GM12873 (cell line): Measurements from ENCODE around the gene AGO3.

Source experiments
- TF ChIP-seq, protein P1 (sequence below): IDR thresholded peaks from 2 replicates; pipeline ENCODE4 v1.5.1; 2012; ENCODE audit warnings: low read depth, mild to moderate bottlenecking, moderate library complexity, low read length, control low read depth; ENCODE audit not compliant: insufficient read depth; ENCODE audit errors: missing control alignments

The AGO3 gene

DNA sequence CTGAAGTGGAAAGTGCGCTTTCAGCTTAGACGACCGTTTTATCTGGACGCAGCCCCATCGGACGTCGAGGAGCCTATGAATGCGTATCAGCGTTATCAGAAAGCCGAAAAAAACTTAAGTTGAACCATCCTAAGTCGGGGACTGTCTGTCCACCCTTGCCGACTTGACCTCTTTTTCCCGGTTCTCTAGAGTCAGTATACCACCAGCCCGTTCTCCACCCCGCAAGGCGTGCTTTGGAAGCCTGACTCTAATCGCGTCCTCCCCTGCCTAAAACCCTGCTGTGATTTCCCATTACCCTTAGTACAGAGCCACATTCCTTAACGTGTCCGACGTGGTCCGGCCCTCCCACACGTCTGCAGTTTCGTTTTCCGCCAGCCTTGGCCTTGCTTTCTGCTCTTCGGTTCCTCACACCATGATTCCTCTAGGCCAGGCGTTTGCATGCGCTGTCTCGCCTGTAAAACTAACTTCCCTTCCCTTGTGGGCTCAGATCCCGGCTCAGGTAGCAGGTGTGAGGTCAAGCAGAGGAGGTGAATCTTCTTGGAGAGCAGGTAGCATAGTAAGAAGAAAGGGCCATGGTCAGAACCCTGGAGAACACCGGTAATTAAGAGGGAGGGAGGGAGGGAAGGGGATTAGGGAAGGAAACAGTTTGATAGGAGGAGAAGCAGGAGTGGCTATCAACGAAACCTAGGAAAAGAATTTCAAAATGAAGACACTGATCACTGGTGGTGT lies 158.7 kb downstream of the AGO3 start:
- TF ChIP-seq, protein P1, sequence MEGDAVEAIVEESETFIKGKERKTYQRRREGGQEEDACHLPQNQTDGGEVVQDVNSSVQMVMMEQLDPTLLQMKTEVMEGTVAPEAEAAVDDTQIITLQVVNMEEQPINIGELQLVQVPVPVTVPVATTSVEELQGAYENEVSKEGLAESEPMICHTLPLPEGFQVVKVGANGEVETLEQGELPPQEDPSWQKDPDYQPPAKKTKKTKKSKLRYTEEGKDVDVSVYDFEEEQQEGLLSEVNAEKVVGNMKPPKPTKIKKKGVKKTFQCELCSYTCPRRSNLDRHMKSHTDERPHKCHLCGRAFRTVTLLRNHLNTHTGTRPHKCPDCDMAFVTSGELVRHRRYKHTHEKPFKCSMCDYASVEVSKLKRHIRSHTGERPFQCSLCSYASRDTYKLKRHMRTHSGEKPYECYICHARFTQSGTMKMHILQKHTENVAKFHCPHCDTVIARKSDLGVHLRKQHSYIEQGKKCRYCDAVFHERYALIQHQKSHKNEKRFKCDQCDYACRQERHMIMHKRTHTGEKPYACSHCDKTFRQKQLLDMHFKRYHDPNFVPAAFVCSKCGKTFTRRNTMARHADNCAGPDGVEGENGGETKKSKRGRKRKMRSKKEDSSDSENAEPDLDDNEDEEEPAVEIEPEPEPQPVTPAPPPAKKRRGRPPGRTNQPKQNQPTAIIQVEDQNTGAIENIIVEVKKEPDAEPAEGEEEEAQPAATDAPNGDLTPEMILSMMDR, result no peak

DNA sequence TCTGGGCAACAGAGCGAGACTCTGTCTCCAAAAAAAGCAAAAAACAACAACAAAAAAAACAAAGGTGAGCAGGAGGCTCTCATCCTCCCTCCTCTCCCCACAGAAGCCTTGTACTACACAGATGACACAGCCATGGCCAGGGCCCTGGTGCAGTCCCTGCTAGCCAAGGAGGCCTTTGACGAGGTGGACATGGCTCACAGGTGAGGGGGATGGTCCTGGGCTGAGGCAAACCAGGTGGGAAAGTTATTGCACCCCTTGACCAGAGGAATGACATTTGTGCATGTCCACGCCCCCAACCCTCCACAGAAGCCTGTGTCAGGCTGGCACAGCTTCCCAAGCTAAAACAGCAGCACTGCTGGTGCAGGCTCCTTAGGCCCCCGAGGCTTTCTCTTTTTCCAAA lies 160.2 kb downstream of the AGO3 start:
- TF ChIP-seq, protein P1, result no peak

DNA sequence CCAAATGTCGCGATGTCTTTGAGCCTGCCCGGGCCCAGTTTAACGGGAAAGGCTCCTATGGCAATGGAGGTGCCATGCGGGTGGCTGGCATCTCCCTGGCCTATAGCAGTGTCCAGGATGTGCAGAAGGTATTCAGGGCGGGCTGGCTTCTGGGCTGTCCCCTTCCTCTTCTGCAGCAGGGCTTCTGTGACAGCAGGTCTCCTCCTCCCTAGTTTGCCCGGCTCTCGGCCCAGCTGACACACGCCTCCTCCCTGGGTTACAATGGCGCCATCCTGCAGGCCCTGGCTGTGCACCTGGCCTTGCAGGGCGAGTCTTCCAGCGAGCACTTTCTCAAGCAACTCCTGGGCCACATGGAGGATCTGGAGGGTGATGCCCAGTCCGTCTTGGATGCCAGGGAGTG lies 160.8 kb downstream of the AGO3 start:
- TF ChIP-seq, protein P1, result no peak

DNA sequence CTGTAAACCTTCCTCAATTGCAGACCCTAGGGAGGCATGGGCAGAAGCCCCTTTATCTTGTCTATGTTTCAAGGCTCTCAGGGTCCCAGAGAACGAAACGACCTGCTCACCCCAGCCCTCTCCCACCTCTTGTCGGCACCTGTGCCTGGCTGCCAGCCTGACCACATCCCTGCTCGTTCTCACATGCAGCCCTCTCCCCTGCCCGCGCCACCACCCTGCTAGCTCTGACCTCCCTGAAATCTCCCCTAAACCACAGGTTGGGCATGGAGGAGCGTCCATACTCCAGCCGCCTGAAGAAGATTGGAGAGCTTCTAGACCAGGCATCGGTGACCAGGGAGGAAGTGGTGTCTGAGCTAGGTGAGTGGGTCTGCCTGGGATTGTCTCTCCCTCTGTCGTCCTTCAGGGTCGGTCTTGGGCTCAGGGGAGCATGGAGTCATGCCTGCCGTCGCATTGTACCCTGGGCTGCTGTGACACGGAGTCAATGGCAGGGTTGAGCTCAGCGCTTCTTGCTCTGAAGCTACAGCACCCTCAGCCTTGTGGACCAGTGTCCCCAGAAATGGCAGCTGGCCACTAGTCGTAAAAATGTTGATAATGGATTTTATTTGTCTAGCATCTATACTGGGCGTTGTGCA lies 161.4 kb downstream of the AGO3 start:
- TF ChIP-seq, protein P1, result no peak

DNA sequence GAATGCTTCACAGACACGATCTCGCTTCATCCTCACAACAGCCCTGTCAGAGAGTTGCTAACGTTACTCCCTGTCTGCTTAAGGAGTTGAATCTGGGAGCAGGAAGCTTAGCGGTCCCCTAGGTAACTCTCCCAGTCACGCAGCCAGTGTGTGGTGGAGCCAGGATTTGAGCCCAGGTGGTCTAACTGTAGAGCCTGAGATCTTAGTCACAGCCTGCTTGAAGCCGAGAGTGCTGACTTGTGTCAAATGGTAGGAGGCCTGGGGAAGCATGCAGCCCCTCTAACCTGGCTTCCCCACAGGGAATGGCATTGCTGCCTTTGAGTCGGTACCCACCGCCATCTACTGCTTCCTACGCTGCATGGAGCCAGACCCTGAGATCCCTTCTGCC lies 161.9 kb downstream of the AGO3 start:
- TF ChIP-seq, protein P1, result no peak

DNA sequence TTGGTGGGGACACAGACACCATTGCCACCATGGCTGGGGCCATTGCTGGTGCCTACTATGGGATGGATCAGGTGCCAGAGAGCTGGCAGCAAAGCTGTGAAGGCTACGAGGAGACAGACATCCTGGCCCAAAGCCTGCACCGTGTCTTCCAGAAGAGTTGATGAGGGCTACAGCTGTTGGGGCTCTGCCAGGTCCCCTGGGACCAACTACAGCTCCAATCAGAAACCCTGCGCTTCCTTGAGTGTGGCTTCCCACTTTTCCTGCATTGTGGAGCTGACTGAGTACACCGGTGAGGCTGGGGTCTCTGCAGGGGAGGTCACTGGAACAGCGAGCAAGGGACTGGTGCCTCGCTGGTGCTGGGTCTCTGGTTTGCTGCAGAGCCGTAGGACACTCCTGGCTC lies 162.3 kb downstream of the AGO3 start:
- TF ChIP-seq, protein P1, result no peak

DNA sequence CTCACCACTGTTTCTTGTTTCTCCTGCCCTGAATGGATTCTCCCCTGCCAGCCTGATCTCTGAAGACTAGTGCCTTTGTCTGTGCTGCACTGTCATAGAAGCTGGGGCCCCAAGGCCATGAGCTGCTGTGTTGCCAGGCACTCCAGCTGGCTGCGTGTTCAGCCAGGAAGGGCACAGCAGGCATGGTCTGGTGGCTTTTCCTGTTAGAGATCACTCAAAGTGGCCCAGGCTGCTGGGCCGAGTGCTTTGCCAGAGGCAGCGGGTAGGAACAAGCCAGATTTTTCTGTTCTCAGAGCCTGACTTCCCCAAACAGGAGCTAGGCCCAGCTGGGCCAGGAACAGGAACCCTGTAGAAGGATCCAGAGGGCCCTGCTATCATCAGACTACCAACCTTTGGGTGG lies 163.0 kb downstream of the AGO3 start:
- TF ChIP-seq, protein P1, result no peak
